Measurements from ENCODE around the gene LSM3. TPM values are rescaled to one million over a fixed set of nuclear protein-coding genes. Genes with fewer than 3 reads are reported as not detected.

LSM3 gene
- total RNA-seq (1 to 10 TPM; 6.7 to 8.4 (median 7.3) TPM), total RNA-seq (20.6 to 81.1 (median 26.1) reads per million in 29 experiments)
- 9.3 TPM for total RNA-seq (2013)

GRCh38 chr3:14178247-14179113 is at the start of gene LSM3, which contains the start of gene XPC:
LSM3 (plus strand) TSS chr3:14178817; CDS start chr3:14178861, 44 bp downstream.
XPC (minus strand) TSS chr3:14178601; CDS start chr3:14178568, 33 bp downstream.
- ChIA-PET CTCF (interaction anchor here (0.6 to 3.7 kb wide), 13 partner anchors 9 to 1601 kb away, joined by 3 to 18 read pairs (median 6); partner anchors contain the start of genes CCDC174 (in 1 of the 2), CHCHD4 (in 1 of the 2) and TMEM43 (in 1 of the 2)), POLR2A (interaction anchor here (0.6 to 3.1 kb wide), 26 partner anchors 10 to 1626 kb away, joined by 3 to 78 read pairs (median 4); partner anchors contain the start of genes CHCHD4 (in 2 of the 2), TMEM43 (in 2 of the 2) and CCDC174 (in 1 of the 2))
- WGBS (ENCODE audit: insufficient coverage) = under 1% methylated on average over 66 of the region's 78 CpGs
- Histone ChIP-seq H3K27ac (ENCODE audit: low read length) (peak within 1 kb of the TSS; percentile 94), H3K9me3 (no peaks in the 10 kb centered on the region), H3K36me3 (ENCODE audit: control insufficient read depth in 2 of 2, extremely low read depth in 1 of 2, insufficient read depth in 1 of 2, low read length in 1 of 2) (peaks cover 0 to 22% of the 10 kb centered on the region in 2 donors), H3K4me3 (ENCODE audit: control insufficient read depth in 1 of 2, extremely low read depth in 1 of 2, low read length in 1 of 2) (peak within 1 kb of the TSS; percentile 83 to 84), H3K27me3 (replicated peaks in 1 of 2; ENCODE audit: control insufficient read depth in 2 of 2, extremely low read depth in 1 of 2, insufficient read depth in 2 of 2, low read length in 1 of 2) (no peaks in the 10 kb centered on the region), H3K4me1 (ENCODE audit: control insufficient read depth in 1 of 2, extremely low read depth in 1 of 2, insufficient read depth in 2 of 2, low read length in 2 of 2) (peaks cover 36 to 42% of the 10 kb centered on the region in 2 experiments)
- Mint-ChIP-seq H3K9me3 (no peaks in the 10 kb centered on the region), H3K4me3 (peak within 1 kb of the TSS; percentile 91 to 100 (median 98)), H3K27me3 (no peaks in the 10 kb centered on the region), H3K27ac (peak within 1 kb of the TSS; percentile 98 to 100), H3K36me3 (peaks cover 19% of the 10 kb centered on the region), H3K4me1 (peaks cover 70 to 80% (median 75%) of the 10 kb centered on the region in 3 donors)
- ATAC-seq (replicated peaks in 1 of 4) (peak; percentile 89 to 98 (median 94)), DNase-seq (peak; percentile 93 to 99 (median 97))

- Mint-ChIP-seq H3K27ac (no peak overlapping the region), H3K9me3 (no peaks in the 10 kb centered on the region), H3K36me3 (peaks cover 55% of the 10 kb centered on the region), H3K4me3 (no peak overlapping the region), H3K27me3 (no peaks in the 10 kb centered on the region), H3K4me1 (peaks cover 33 to 39% (median 38%) of the 10 kb centered on the region in 3 donors)
- no peak overlapping the region for H3K27ac ChIP-seq (ENCODE audit: low read length)
- WGBS (ENCODE audit: insufficient coverage) = 90% methylated on average over 2 of the region's 6 CpGs
- ATAC-seq (replicated peaks in 1 of 4) (no peak), DNase-seq (peak in 1 of 35 experiments; percentile 1)
- H3K9me3 ChIP-seq = no peaks in the 10 kb centered on the region
- peaks cover 36 to 62% of the 10 kb centered on the region in 2 donors for H3K36me3 ChIP-seq (ENCODE audit: control insufficient read depth in 2 of 2, extremely low read depth in 1 of 2, insufficient read depth in 1 of 2, low read length in 1 of 2)
- H3K4me3 ChIP-seq (ENCODE audit: control insufficient read depth in 1 of 2, extremely low read depth in 1 of 2, low read length in 1 of 2) = no peak overlapping the region
- peaks cover 16 to 28% of the 10 kb centered on the region in 2 experiments for H3K4me1 ChIP-seq (ENCODE audit: control insufficient read depth in 1 of 2, extremely low read depth in 1 of 2, insufficient read depth in 2 of 2, low read length in 2 of 2)
- ChIA-PET CTCF (interaction anchor here in 1 of 2 donors (0.7 kb wide), 1 partner anchor 244 kb away, joined by 5 read pairs; no protein-coding TSS in a partner anchor), POLR2A (no interaction called here)
- H3K27me3 ChIP-seq (replicated peaks in 1 of 2; ENCODE audit: control insufficient read depth in 2 of 2, extremely low read depth in 1 of 2, insufficient read depth in 2 of 2, low read length in 1 of 2) = no peaks in the 10 kb centered on the region
Measured at GRCh38 chr3:14129296-14129695, 49.3 kb upstream of the LSM3 start.

- H3K27ac ChIP-seq (ENCODE audit: low read length) = no peak overlapping the region
- H3K27me3 Mint-ChIP-seq = no peaks in the 10 kb centered on the region
- no peaks in the 10 kb centered on the region for H3K27me3 ChIP-seq (replicated peaks in 1 of 2; ENCODE audit: control insufficient read depth in 2 of 2, extremely low read depth in 1 of 2, insufficient read depth in 2 of 2, low read length in 1 of 2)
- no peak for ATAC-seq (replicated peaks in 1 of 4)
- ChIA-PET POLR2A (no interaction called here), CTCF (no interaction called here)
- no peak overlapping the region for H3K4me3 ChIP-seq (ENCODE audit: control insufficient read depth in 1 of 2, extremely low read depth in 1 of 2, low read length in 1 of 2)
- peaks cover 36 to 72% of the 10 kb centered on the region in 2 donors for H3K36me3 ChIP-seq (ENCODE audit: control insufficient read depth in 2 of 2, extremely low read depth in 1 of 2, insufficient read depth in 1 of 2, low read length in 1 of 2)
- peaks cover 33 to 38% (median 38%) of the 10 kb centered on the region in 3 donors for H3K4me1 Mint-ChIP-seq
- peaks cover 60% of the 10 kb centered on the region for H3K36me3 Mint-ChIP-seq
- WGBS (ENCODE audit: insufficient coverage) = 100% methylated on average over 2 of the region's 4 CpGs
- no peak overlapping the region for H3K4me3 Mint-ChIP-seq
- no peaks in the 10 kb centered on the region for H3K9me3 ChIP-seq
- H3K4me1 ChIP-seq (ENCODE audit: control insufficient read depth in 1 of 2, extremely low read depth in 1 of 2, insufficient read depth in 2 of 2, low read length in 2 of 2) = peaks cover 16 to 27% of the 10 kb centered on the region in 2 experiments
- no peak overlapping the region for H3K27ac Mint-ChIP-seq
- DNase-seq = no peak
- no peaks in the 10 kb centered on the region for H3K9me3 Mint-ChIP-seq
Measured at GRCh38 chr3:14130230-14130629, 48.4 kb upstream of the LSM3 start.

- no peaks in the 10 kb centered on the region for H3K9me3 ChIP-seq
- no peak overlapping the region for H3K4me3 Mint-ChIP-seq
- 99% methylated on average over 12 of the region's 12 CpGs for WGBS (ENCODE audit: insufficient coverage)
- peaks cover 12 to 22% of the 10 kb centered on the region in 2 experiments for H3K4me1 ChIP-seq (ENCODE audit: control insufficient read depth in 1 of 2, extremely low read depth in 1 of 2, insufficient read depth in 2 of 2, low read length in 2 of 2)
- no peaks in the 10 kb centered on the region for H3K27me3 ChIP-seq (replicated peaks in 1 of 2; ENCODE audit: control insufficient read depth in 2 of 2, extremely low read depth in 1 of 2, insufficient read depth in 2 of 2, low read length in 1 of 2)
- H3K36me3 Mint-ChIP-seq = peaks cover 64% of the 10 kb centered on the region
- peaks cover 33 to 37% (median 33%) of the 10 kb centered on the region in 3 donors for H3K4me1 Mint-ChIP-seq
- peaks cover 36 to 76% of the 10 kb centered on the region in 2 donors for H3K36me3 ChIP-seq (ENCODE audit: control insufficient read depth in 2 of 2, extremely low read depth in 1 of 2, insufficient read depth in 1 of 2, low read length in 1 of 2)
- H3K27me3 Mint-ChIP-seq = no peaks in the 10 kb centered on the region
- ChIA-PET POLR2A (interaction anchor here in 1 of 2 donors (1.0 kb wide), 1 partner anchor 11 kb away, joined by 3 read pairs; no protein-coding TSS in a partner anchor), CTCF (no interaction called here)
- H3K9me3 Mint-ChIP-seq = no peaks in the 10 kb centered on the region
- ATAC-seq (replicated peaks in 1 of 4) (no peak), DNase-seq (no peak)
- no peak overlapping the region for H3K27ac ChIP-seq (ENCODE audit: low read length)
- H3K27ac Mint-ChIP-seq = no peak overlapping the region
- H3K4me3 ChIP-seq (ENCODE audit: control insufficient read depth in 1 of 2, extremely low read depth in 1 of 2, low read length in 1 of 2) = no peak overlapping the region
Measured at GRCh38 chr3:14130707-14131106, 47.9 kb upstream of the LSM3 start.

GRCh38 chr3:14131134-14131533 is 47.5 kb upstream of the LSM3 start:
- ATAC-seq (replicated peaks in 1 of 4) = no peak
- WGBS (ENCODE audit: insufficient coverage) = 88% methylated on average over 4 of the region's 5 CpGs
- CTCF ChIA-PET = no interaction called here
- Mint-ChIP-seq H3K27me3 (no peaks in the 10 kb centered on the region), H3K4me3 (no peak overlapping the region), H3K36me3 (peaks cover 69% of the 10 kb centered on the region), H3K9me3 (no peaks in the 10 kb centered on the region), H3K4me1 (peaks cover 29 to 33% (median 29%) of the 10 kb centered on the region in 3 donors), H3K27ac (no peak overlapping the region)
- Histone ChIP-seq H3K27me3 (replicated peaks in 1 of 2; ENCODE audit: control insufficient read depth in 2 of 2, extremely low read depth in 1 of 2, insufficient read depth in 2 of 2, low read length in 1 of 2) (no peaks in the 10 kb centered on the region), H3K9me3 (no peaks in the 10 kb centered on the region), H3K36me3 (ENCODE audit: control insufficient read depth in 2 of 2, extremely low read depth in 1 of 2, insufficient read depth in 1 of 2, low read length in 1 of 2) (peaks cover 36 to 81% of the 10 kb centered on the region in 2 donors), H3K27ac (ENCODE audit: low read length) (no peak overlapping the region), H3K4me3 (ENCODE audit: control insufficient read depth in 1 of 2, extremely low read depth in 1 of 2, low read length in 1 of 2) (no peak overlapping the region), H3K4me1 (ENCODE audit: control insufficient read depth in 1 of 2, extremely low read depth in 1 of 2, insufficient read depth in 2 of 2, low read length in 2 of 2) (peaks cover 8 to 18% of the 10 kb centered on the region in 2 experiments)
- DNase-seq = no peak
- POLR2A ChIA-PET = interaction anchor here in 1 of 2 donors (1.0 kb wide), 1 partner anchor 11 kb away, joined by 3 read pairs; no protein-coding TSS in a partner anchor

- Mint-ChIP-seq H3K9me3 (no peaks in the 10 kb centered on the region), H3K27ac (no peak overlapping the region)
Measured at GRCh38 chr3:14132120-14132519, 46.5 kb upstream of the LSM3 start.

More at GRCh38 chr3:14132120-14132519, 46.5 kb upstream of the LSM3 start:
- no peaks in the 10 kb centered on the region for H3K27me3 ChIP-seq (replicated peaks in 1 of 2; ENCODE audit: control insufficient read depth in 2 of 2, extremely low read depth in 1 of 2, insufficient read depth in 2 of 2, low read length in 1 of 2)
- POLR2A ChIA-PET = no interaction called here
- DNase-seq = no peak
- Mint-ChIP-seq H3K4me1 (peaks cover 19 to 23% (median 20%) of the 10 kb centered on the region in 3 donors), H3K27me3 (no peaks in the 10 kb centered on the region), H3K4me3 (no peak overlapping the region), H3K36me3 (peaks cover 71% of the 10 kb centered on the region)
- ATAC-seq (replicated peaks in 1 of 4) = no peak
- H3K36me3 ChIP-seq (ENCODE audit: control insufficient read depth in 2 of 2, extremely low read depth in 1 of 2, insufficient read depth in 1 of 2, low read length in 1 of 2) = peaks cover 36 to 91% of the 10 kb centered on the region in 2 donors
- CTCF ChIA-PET = no interaction called here
- H3K27ac ChIP-seq (ENCODE audit: low read length) = no peak overlapping the region
- peaks cover 0 to 8% of the 10 kb centered on the region in 2 experiments for H3K4me1 ChIP-seq (ENCODE audit: control insufficient read depth in 1 of 2, extremely low read depth in 1 of 2, insufficient read depth in 2 of 2, low read length in 2 of 2)
- no peak overlapping the region for H3K4me3 ChIP-seq (ENCODE audit: control insufficient read depth in 1 of 2, extremely low read depth in 1 of 2, low read length in 1 of 2)
- 79% methylated on average over 5 of the region's 8 CpGs for WGBS (ENCODE audit: insufficient coverage)
- H3K9me3 ChIP-seq = no peaks in the 10 kb centered on the region
